Measurements from ENCODE around the gene KIFC1.
"Not testable (repeated sequence)": the region's sequence is repeated elsewhere in the genome, so short reads cannot be mapped to it uniquely, and the experiment has no call there.

- not testable (repeated sequence) for TF ChIP-seq EZH2 (IDR thresholded peaks at IDR 0.05); FOXP2 (optimal IDR thresholded peaks at IDR 0.05; ENCODE audit: control extremely low read depth, extremely low read length, insufficient read depth); POLR2AphosphoS5 (IDR thresholded peaks at IDR 0.05; ENCODE audit: borderline replicate concordance, low read depth, low read length)
Observed at GRCh38 chr6:33399881-33400280, 8.3 kb downstream of the KIFC1 start.
